ENCODE data around the gene ITGAE.

GRCh38 chr17:3777366-3778120, 23.4 kb downstream of the ITGAE start:
- no peak for TF ChIP-seq POLR2A (IDR thresholded peaks at IDR 0.05)
- no peak for TF ChIP-seq CTCF (IDR thresholded peaks at IDR 0.05)
